ENCODE results near the gene PKNOX2.
A peak's percentile ranks its signal among the peaks of the same experiment; 100 is the strongest.

Gene PKNOX2

GRCh38 chr11:125428486-125429173 lies 264.1 kb downstream of the PKNOX2 start:
- no peak for DNase-seq (ENCODE audit: low read depth in 1 of 2, low spot score in 1 of 2)
- TF ChIP-seq GABPA (IDR thresholded peaks at IDR 0.05; ENCODE audit: low read depth) (no peak), SPI1 (IDR thresholded peaks at IDR 0.05; ENCODE audit: borderline replicate concordance, low read depth) (peak; percentile 71)
- no peak overlapping the region for H3K4me3 ChIP-seq (replicated peaks; ENCODE audit: insufficient read depth, low read length)
- H3K27ac ChIP-seq (replicated peaks), result no peak overlapping the region
- no peaks in the 10 kb centered on the region for H3K27me3 ChIP-seq (ENCODE audit: insufficient read depth, poor library complexity, severe bottlenecking)

- peak; percentile 7 to 45 for DNase-seq (ENCODE audit: low read depth in 1 of 2, low spot score in 1 of 2)
- Histone ChIP-seq H3K4me3 (replicated peaks; ENCODE audit: insufficient read depth, low read length) (no peak overlapping the region), H3K27me3 (ENCODE audit: insufficient read depth, poor library complexity, severe bottlenecking) (no peaks in the 10 kb centered on the region), H3K27ac (replicated peaks) (no peak overlapping the region)
- no peak for TF ChIP-seq POLR2AphosphoS5 (IDR thresholded peaks at IDR 0.05; ENCODE audit: low read depth)
- no peak for TF ChIP-seq SPI1 (IDR thresholded peaks at IDR 0.05; ENCODE audit: borderline replicate concordance, low read depth)
- peak; percentile 84 for TF ChIP-seq CTCF (IDR thresholded peaks at IDR 0.05; ENCODE audit: insufficient read depth, low read length)
These were observed 264.7 kb downstream of the PKNOX2 start for GRCh38 chr11:125429174-125429707.

- TF ChIP-seq SPI1 (IDR thresholded peaks at IDR 0.05; ENCODE audit: borderline replicate concordance, low read depth) (no peak), POLR2AphosphoS5 (IDR thresholded peaks at IDR 0.05; ENCODE audit: low read depth) (no peak), REST (IDR thresholded peaks at IDR 0.05; ENCODE audit: insufficient replicate concordance, low read depth) (no peak), GABPA (IDR thresholded peaks at IDR 0.05; ENCODE audit: low read depth) (no peak)
- no peak for DNase-seq (ENCODE audit: low read depth in 1 of 2, low spot score in 1 of 2)
- H3K4me3 ChIP-seq (replicated peaks; ENCODE audit: insufficient read depth, low read length), result no peak overlapping the region
- no peak overlapping the region for H3K27ac ChIP-seq (replicated peaks)
- no peaks in the 10 kb centered on the region for H3K27me3 ChIP-seq (ENCODE audit: insufficient read depth, poor library complexity, severe bottlenecking)
These were observed 265.5 kb downstream of the PKNOX2 start for GRCh38 chr11:125429807-125430678.

- no peak overlapping the region for H3K4me3 ChIP-seq (replicated peaks; ENCODE audit: insufficient read depth, low read length)
- TF ChIP-seq POLR2AphosphoS5 (IDR thresholded peaks at IDR 0.05; ENCODE audit: low read depth), result no peak
- no peak for TF ChIP-seq SPI1 (IDR thresholded peaks at IDR 0.05; ENCODE audit: borderline replicate concordance, low read depth)
- no peak for TF ChIP-seq CTCF (IDR thresholded peaks at IDR 0.05; ENCODE audit: insufficient read depth, low read length)
- TF ChIP-seq REST (IDR thresholded peaks at IDR 0.05; ENCODE audit: insufficient replicate concordance, low read depth), result no peak
- no peak for TF ChIP-seq GABPA (IDR thresholded peaks at IDR 0.05; ENCODE audit: low read depth)
- no peaks in the 10 kb centered on the region for H3K27me3 ChIP-seq (ENCODE audit: insufficient read depth, poor library complexity, severe bottlenecking)
- no peak for DNase-seq (ENCODE audit: low read depth in 1 of 2, low spot score in 1 of 2)
- no peak overlapping the region for H3K27ac ChIP-seq (replicated peaks)
These were observed 266.5 kb downstream of the PKNOX2 start for GRCh38 chr11:125431009-125431408.
